ENCODE measurements around the gene RASAL3.
A peak's percentile ranks its signal among the peaks of the same experiment; 100 is the strongest.

The RASAL3 gene

GRCh38 chr19:15433519-15434069 lies 30.8 kb downstream of the RASAL3 start:
- no peak for DNase-seq (ENCODE audit: low spot score)

GRCh38 chr19:15432629-15433518 lies 31.5 kb downstream of the RASAL3 start:
- peak; percentile 97 for DNase-seq (ENCODE audit: low spot score)

- DNase-seq (ENCODE audit: low spot score) = peak; percentile 52
Measured at GRCh38 chr19:15432018-15432494, 32.3 kb downstream of the RASAL3 start.

- no peak for DNase-seq (ENCODE audit: low spot score)
Measured at GRCh38 chr19:15431396-15432017, 32.8 kb downstream of the RASAL3 start.

- DNase-seq (ENCODE audit: low spot score) = no peak
Measured at GRCh38 chr19:15430526-15431120, 33.7 kb downstream of the RASAL3 start.

DNA sequence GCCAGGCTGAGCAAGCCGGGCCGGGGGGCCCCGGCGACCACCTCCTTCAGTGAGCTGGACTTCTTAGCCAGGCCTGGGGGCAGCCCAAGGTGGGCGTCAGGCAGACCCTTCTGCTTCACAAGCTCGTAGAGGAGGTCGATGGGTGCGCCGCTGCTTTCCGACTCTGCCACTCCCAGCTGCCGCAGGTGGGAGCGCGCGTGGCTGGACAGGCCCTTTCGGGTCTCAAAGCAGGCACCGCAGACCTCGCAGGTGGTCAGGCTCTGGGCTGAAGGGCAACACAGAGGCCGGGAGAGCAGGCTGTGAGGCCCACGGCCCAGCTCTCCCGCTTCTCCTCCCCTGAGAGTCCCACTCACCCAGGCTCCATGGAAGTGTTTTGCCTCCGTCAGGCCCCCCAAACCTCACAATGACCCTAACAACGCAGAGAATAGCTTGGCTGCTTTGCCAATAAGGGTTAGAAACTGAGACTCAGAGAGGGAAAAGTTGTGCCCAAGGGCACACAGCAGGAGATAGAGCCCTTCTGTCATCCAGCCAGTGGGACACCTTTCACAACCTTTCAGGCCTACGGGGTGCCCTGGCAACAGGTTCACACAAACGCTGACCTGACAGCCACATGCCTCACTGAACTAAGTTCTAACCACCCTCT lies 34.4 kb downstream of the RASAL3 start:
- no peak for DNase-seq (ENCODE audit: low spot score)

- DNase-seq (ENCODE audit: low spot score) = no peak
Measured at GRCh38 chr19:15428956-15429824, 35.2 kb downstream of the RASAL3 start.

- DNase-seq (ENCODE audit: low spot score) = no peak
Measured at GRCh38 chr19:15427991-15428471, 36.3 kb downstream of the RASAL3 start.

DNA sequence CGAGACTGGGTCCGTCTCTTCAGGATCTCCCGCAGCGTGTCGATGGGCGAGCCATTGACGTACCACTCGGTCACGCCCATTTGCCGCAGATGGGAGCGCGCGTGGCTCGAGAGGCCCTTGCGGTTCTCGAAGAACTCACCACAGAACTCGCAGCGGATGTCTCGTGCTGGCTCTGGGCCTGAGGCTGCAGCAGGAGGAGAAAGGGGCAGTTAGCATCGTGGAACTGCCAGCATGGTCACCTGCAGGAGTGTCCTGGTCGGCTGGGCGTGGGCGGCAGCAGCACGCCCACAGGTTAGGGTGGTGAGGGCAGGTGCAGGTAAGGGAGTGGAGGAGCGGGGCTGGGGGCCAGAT lies 37.0 kb downstream of the RASAL3 start:
- no peak for DNase-seq (ENCODE audit: low spot score)

DNA sequence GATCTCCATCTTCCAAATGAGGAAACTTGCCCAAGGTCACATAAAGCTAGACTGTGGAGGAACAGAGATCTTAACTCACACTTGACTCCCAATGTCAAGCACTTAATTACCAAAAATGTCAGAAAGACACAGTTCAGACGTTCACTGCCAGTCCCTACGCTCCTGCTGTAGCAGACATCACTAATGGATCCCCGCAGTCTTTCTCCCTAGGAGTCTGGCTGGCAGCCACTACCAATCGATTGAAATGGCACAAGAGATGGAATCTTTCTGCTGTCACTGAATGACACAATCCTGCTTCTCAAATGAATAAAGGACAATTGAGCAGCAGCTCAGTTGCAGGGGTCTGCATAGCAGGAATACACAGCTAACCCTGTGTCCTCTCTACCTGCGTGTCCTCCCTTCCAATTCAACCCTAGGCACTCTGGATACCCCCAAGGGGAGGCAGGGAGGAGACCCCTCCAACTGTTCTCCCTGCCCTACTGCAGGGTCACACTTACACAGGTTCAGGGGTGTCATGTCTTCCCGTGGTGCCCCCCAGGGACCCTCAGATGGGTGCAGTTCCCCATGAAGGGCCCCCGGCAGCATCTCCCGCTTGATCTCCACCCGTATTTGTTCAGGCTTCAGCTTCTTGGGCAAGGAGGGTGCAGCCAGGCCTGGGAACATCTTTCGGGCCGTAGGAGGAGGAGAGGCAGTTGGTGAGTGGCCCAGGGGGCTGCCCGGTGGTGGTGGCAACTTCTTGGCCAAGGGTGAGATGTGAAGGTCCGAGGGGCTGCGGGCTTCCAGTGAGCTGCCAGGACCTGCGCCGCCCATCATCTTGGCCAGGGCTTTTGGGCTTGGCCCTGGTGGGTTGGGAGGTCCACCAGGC lies 37.6 kb downstream of the RASAL3 start:
- no peak for DNase-seq (ENCODE audit: low spot score)

DNA sequence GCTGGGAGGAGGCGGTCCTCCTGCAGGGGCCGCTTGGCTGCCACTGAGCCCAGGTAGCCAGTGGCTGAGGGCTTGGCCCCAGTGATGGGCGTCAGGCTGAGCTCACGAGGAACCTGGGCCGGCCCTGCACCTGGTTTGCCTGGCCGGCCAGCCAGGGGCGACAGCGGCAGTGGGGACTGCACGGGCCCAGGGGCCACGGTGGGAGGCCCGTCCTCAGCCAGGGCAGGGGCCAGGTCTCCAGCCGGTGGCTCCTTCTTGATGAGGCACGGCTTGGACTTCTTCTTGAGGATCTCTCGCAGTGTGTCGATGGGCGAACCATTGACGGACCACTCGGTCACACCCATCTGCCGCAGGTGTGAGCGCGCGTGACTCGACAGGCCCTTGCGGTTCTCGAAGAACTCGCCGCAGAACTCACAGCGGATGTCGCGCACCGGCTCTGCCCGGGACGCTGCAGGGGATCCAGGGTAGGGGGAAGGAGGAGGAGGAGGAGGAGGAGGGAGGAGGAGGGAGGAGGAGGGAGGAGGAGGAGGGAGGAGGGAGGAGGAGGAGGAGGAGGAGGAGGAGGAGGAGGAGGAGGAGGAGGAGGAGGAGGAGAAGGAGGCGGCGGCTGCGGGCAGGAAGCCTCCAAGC lies 38.9 kb downstream of the RASAL3 start:
- no peak for DNase-seq (ENCODE audit: low spot score)

- DNase-seq (ENCODE audit: low spot score) = no peak
Measured at GRCh38 chr19:15424692-15425272, 39.6 kb downstream of the RASAL3 start.

DNA sequence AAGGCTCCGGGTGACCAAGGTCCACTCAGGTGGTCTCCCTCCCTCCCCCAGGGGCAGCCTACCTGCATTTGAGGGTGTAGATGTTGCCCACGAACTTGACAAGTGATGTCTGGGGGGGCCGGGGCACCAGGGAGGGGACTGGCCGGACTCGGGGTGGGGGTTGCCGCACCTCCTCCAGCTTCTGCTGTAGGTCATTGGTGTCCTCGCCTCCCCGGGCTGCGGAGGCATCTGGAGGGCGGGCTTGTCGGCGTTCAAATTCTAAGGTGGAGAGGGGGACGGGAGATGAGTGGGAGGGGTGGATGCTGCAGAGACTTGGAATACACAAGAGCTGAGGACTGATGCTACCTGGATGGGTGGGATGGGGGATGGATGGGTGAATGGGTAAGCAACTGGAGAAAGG lies 40.2 kb downstream of the RASAL3 start:
- DNase-seq (ENCODE audit: low spot score) = no peak

GRCh38 chr19:15423130-15423529 lies 41.2 kb downstream of the RASAL3 start:
- DNase-seq (ENCODE audit: low spot score) = no peak

DNA sequence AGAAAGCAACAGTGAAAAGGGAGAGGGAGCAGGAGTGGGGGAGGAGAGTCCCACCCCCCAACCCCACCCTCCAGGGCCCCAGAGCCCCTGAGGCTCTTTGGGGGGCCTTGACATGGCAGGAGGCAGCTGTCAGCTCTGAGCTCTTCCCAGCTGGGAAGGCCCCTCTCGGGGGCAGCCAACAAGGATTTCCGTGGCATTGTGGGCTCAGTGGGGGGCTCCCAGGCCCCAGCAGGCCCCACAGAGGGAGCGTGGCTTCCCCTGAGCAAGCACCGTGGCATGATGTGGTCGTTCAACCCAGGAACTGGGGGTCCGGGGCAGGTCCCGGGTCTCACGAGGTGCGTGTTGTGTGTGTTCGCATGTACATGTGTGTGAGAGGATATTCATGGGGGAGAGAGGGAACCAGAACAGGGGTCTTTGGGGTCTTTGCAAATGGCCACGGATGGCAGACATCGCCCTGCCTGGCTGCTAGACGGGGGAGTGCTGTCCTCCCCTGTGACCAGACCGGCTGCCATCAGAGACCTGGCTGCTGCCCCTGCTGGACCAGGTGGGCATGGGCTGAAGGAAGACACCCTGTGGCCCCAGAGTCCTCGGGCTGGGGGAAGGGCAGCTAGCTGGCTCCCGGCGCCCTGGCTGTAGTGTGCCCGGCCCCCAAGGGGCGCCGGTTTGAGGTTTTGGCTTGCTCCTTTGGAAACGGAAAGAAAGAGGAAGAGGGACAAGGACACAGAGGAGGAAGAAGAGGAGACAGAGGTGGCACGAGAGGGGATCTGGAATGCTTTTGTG lies 41.9 kb downstream of the RASAL3 start:
- no peak for DNase-seq (ENCODE audit: low spot score)

- no peak for DNase-seq (ENCODE audit: low spot score)
Measured at GRCh38 chr19:15421721-15422260, 42.6 kb downstream of the RASAL3 start.

- DNase-seq (ENCODE audit: low spot score) = no peak
Measured at GRCh38 chr19:15421136-15421695, 43.1 kb downstream of the RASAL3 start.
